Spleen (tissue), 11 donors: ENCODE data around the gene NOTCH1. TPM values are rescaled to one million over a fixed set of nuclear protein-coding genes. Genes with fewer than 3 reads are reported as not detected.

Experiments used
- DNase-seq: peaks from one replicate; pipeline ENCODE4 v3.0.0-alpha.2; 2020
- H3K27ac ChIP-seq, 8 donors: fragments of 200-600 bp; sonication (generic) in 7 of 8; 1 replicate in 4 of 8; 2 replicates in 4 of 8; pipeline versions ENCODE4 v1.5.0 to v1.8.0; 2016 to 2021; ENCODE audit warnings: inconsistent platforms in 4 of 8, mild to moderate bottlenecking in 4 of 8, moderate library complexity in 1 of 8
- H3K27me3 ChIP-seq, 7 donors: fragments of 200-600 bp; sonication (generic) in 6 of 7; replicated peaks in 1 of 7; 1 replicate in 4 of 7; 2 replicates in 3 of 7; pipeline versions ENCODE4 v1.5.0 to v1.8.0; 2016 to 2021; ENCODE audit warnings: inconsistent platforms in 3 of 7, mild to moderate bottlenecking in 1 of 7
- H3K36me3 ChIP-seq, 6 donors: fragments of 200-600 bp; sonication (generic) in 5 of 6; 1 replicate in 4 of 6; 2 replicates in 2 of 6; pipeline versions ENCODE4 v1.5.0 to v1.8.0; 2016 to 2021; ENCODE audit warnings: inconsistent platforms in 2 of 6
- H3K4me1 ChIP-seq, 6 donors: fragments of 200-600 bp; sonication (generic) in 5 of 6; 1 replicate in 3 of 6; 2 replicates in 3 of 6; pipeline versions ENCODE4 v1.5.0 to v1.8.0; 2016 to 2021; ENCODE audit warnings: inconsistent platforms in 3 of 6
- H3K4me3 ChIP-seq, 8 donors: fragments of 200-600 bp; sonication (generic) in 7 of 8; 1 replicate in 4 of 8; 2 replicates in 4 of 8; pipeline versions ENCODE4 v1.5.0 to v1.8.0; 2016 to 2021; ENCODE audit warnings: inconsistent platforms in 4 of 8, mild to moderate bottlenecking in 4 of 8, moderate library complexity in 2 of 8
- H3K9me3 ChIP-seq, 8 donors: fragments of 200-600 bp; sonication (generic) in 7 of 8; 1 replicate in 4 of 8; 2 replicates in 4 of 8; pipeline versions ENCODE4 v1.5.0 to v1.8.0; 2016 to 2021; ENCODE audit warnings: inconsistent platforms in 4 of 8
- CTCF ChIP-seq, 11 experiments: fragments of 200-600 bp in 7 of 11; fragments of 450-650 bp in 4 of 11; sonication (generic) in 4 of 11; IDR thresholded peaks in 8 of 11; conservative IDR thresholded peaks in 3 of 11; 1 replicate in 7 of 11; 2 replicates in 4 of 11; pipeline versions ENCODE4 v1.4.0 to v1.8.0; 2016 to 2021; ENCODE audit warnings: antibody characterized with exemption in 11 of 11, inconsistent platforms in 4 of 11, mild to moderate bottlenecking in 1 of 11
- POLR2A ChIP-seq, 3 donors: fragments of 450-650 bp; IDR thresholded peaks; one replicate each; pipeline ENCODE4 v1.5.1; 2017; ENCODE audit warnings: antibody characterized with exemption in 3 of 3, mild to moderate bottlenecking in 1 of 3
- POLR2AphosphoS5 ChIP-seq, 3 donors: sonication (generic); formaldehyde crosslinking; IDR thresholded peaks; one replicate each; pipeline ENCODE4 v1.5.1; 2017; ENCODE audit warnings: antibody characterized with exemption in 3 of 3
- WGBS, 5 donors: extraction: QIAGEN DNeasy Blood & Tissue Kit in 3 of 5; methylation state at CpG; one replicate each; pipeline versions ENCODE4 v1.1.5 to v1.1.7; 2013 to 2018; 5-methylcytosine and 5-hydroxymethylcytosine counted together
- intact Hi-C: fragments of 100-400 bp; cut with DNase I; formaldehyde crosslinking; loops from one replicate; pipeline ENCODE4 v1.15.0; 2023; ENCODE audit warnings: low total_unique reads
- polyA plus RNA-seq, 3 donors: library from polyadenylated mRNA; stranded (reverse); fragments of 200-250 nt; gene quantifications; one replicate each; pipeline ENCODE4 v1.2.1, GENCODE V29; 2013
- total RNA-seq, 7 donors: library from RNA; depleted of rRNA in 3 of 7; stranded (reverse); fragments of >200 nt in 3 of 7; fragmentation: NEBNext Ultra II Directional in 4 of 7; extraction: Animal tissue kit (Norgen Biotek cat#: 25700) in 4 of 7; gene quantifications; one replicate each; pipeline versions ENCODE4 v1.1.0 to v1.2.1, GENCODE V29; 2016 to 2021
- donor health status: healthy with polysubstance abuse.
- donor health status: DM: no; HTN: no; CAD: no; lungs with moderate emphysema.
- donor health status: DM: no; HTN: no; CAD: no.
- donor health status: Bipolar disorder and iron deficiency.
- donor health status: healthy.
- donor health status: DM: no; HTN: no; CAD: no.
- donor health status: DM: yes; HTN: yes; CAD: no.

Gene NOTCH1
- total and polyA plus RNA-seq, 10 donors, result 4.9 to 140 (median 93.9) TPM

GRCh38 chr9:136488247-136489214 lies 57.3 kb downstream of the NOTCH1 start:
- peak overlapping the region in 7 of 8 donors; percentile 2 to 59 (median 44) for H3K27ac ChIP-seq
- intact Hi-C loops, result loop anchor here (2.0 to 10.0 kb wide), 2 partner anchors 46 to 142 kb away; no protein-coding TSS in a partner anchor
- 25 to 37% (median 28%) methylated on average over 22 of the region's 22 CpGs for WGBS, 5 donors

GRCh38 chr9:136487672-136488071 lies 58.2 kb downstream of the NOTCH1 start:
- no peaks in the 10 kb centered on the region for H3K36me3 ChIP-seq
- DNase-seq, result no peak
- 74 to 91% (median 87%) methylated on average over 7 of the region's 7 CpGs for WGBS, 5 donors
- no peaks in the 10 kb centered on the region for H3K27me3 ChIP-seq
- peak overlapping the region in 1 of 8 donors; percentile 20 for H3K27ac ChIP-seq
- intact Hi-C loops, result loop anchor here (2.0 to 10.0 kb wide), 2 partner anchors 47 to 143 kb away; no protein-coding TSS in a partner anchor
- no peak for TF ChIP-seq POLR2A (IDR thresholded peaks at IDR 0.05)
- no peak for TF ChIP-seq CTCF (IDR thresholded peaks at IDR 0.05 in 8 of 11, conservative IDR thresholded peaks at IDR 0.05 in 3 of 11)
- TF ChIP-seq POLR2AphosphoS5 (IDR thresholded peaks at IDR 0.05), result no peak
- no peak overlapping the region for H3K4me3 ChIP-seq
- H3K9me3 ChIP-seq, result no peaks in the 10 kb centered on the region
- peaks cover 25 to 61% (median 50%) of the 10 kb centered on the region in 6 donors for H3K4me1 ChIP-seq

More at GRCh38 chr9:136488247-136489214, 57.3 kb downstream of the NOTCH1 start:
- Histone ChIP-seq H3K9me3 (no peaks in the 10 kb centered on the region), H3K4me3 (no peak overlapping the region), H3K36me3 (no peaks in the 10 kb centered on the region), H3K4me1 (peaks cover 25 to 65% (median 52%) of the 10 kb centered on the region in 6 donors), H3K27me3 (no peaks in the 10 kb centered on the region)
- TF ChIP-seq CTCF (IDR thresholded peaks at IDR 0.05 in 8 of 11, conservative IDR thresholded peaks at IDR 0.05 in 3 of 11) (peak; percentile 97 to 99 (median 98)), POLR2A (IDR thresholded peaks at IDR 0.05) (no peak), POLR2AphosphoS5 (IDR thresholded peaks at IDR 0.05) (peak; percentile 79 to 83 (median 82))
- DNase-seq, result peak; percentile 94

GRCh38 chr9:136486823-136487620 lies 58.8 kb downstream of the NOTCH1 start:
- DNase-seq, result no peak

More at GRCh38 chr9:136486823-136487620, 58.8 kb downstream of the NOTCH1 start:
- no peak overlapping the region for H3K4me3 ChIP-seq
- 78 to 93% (median 86%) methylated on average over 11 to 18 of the region's 18 CpGs for WGBS, 5 donors
- H3K4me1 ChIP-seq, result peaks cover 26 to 65% (median 53%) of the 10 kb centered on the region in 6 donors
- TF ChIP-seq CTCF (IDR thresholded peaks at IDR 0.05 in 8 of 11, conservative IDR thresholded peaks at IDR 0.05 in 3 of 11) (no peak), POLR2AphosphoS5 (IDR thresholded peaks at IDR 0.05) (peak in 1 of 3 donors; percentile 15), POLR2A (IDR thresholded peaks at IDR 0.05) (no peak)
- peak overlapping the region in 1 of 8 donors; percentile 20 for H3K27ac ChIP-seq
- no peaks in the 10 kb centered on the region for H3K36me3 ChIP-seq
- intact Hi-C loops, result loop anchor here (10.0 kb wide), 1 partner anchor 48 kb away; no protein-coding TSS in a partner anchor
- H3K27me3 ChIP-seq, result no peaks in the 10 kb centered on the region
- no peaks in the 10 kb centered on the region for H3K9me3 ChIP-seq
